Measurements from ENCODE around the gene PACS2. TPM values are rescaled to one million over a fixed set of nuclear protein-coding genes. Genes with fewer than 3 reads are reported as not detected.
"Not testable (repeated sequence)": the region's sequence is repeated elsewhere in the genome, so short reads cannot be mapped to it uniquely, and the experiment has no call there.

Gene PACS2
- total RNA-seq, 1 experiment from 2014 or later: 57.7 TPM

- peaks cover 6% of the 10 kb centered on the region for H3K4me1 Mint-ChIP-seq (ENCODE audit: insufficient read depth, unreplicated experiment)
- no TSS peak for BruUV-seq (replicated peaks)
- no peak overlapping the region for H3K4me3 Mint-ChIP-seq (ENCODE audit: unreplicated experiment)
- POLR2A ChIA-PET: interaction anchor here (0.6 kb wide), 1 partner anchor 159 kb away, joined by 4 read pairs; no protein-coding TSS in a partner anchor
- H3K27ac Mint-ChIP-seq (ENCODE audit: low read depth, unreplicated experiment): no peak overlapping the region
- CTCF ChIA-PET: interaction anchor here (0.8 to 2.5 kb wide), 3 partner anchors 83 to 1136 kb away, joined by 3 to 8 read pairs (median 3); no protein-coding TSS in a partner anchor
- intact Hi-C loops (cut with micrococcal nuclease): loop anchor here (5.0 kb wide), 1 partner anchor 68 kb away; no protein-coding TSS in a partner anchor
- peaks cover 36% of the 10 kb centered on the region for H3K36me3 Mint-ChIP-seq (ENCODE audit: insufficient read depth, unreplicated experiment)
- TF ChIP-seq CTCF (IDR thresholded peaks at IDR 0.05; ENCODE audit: unreplicated experiment): no peak
- no peaks in the 10 kb centered on the region for H3K9me3 Mint-ChIP-seq (ENCODE audit: unreplicated experiment)
- DNase-seq (ENCODE audit: unreplicated experiment): no peak
- no peaks in the 10 kb centered on the region for H3K27me3 Mint-ChIP-seq (ENCODE audit: insufficient read depth, unreplicated experiment)
These were observed 30.6 kb upstream of the PACS2 start for GRCh38 chr14:105283899-105284298.

DNA sequence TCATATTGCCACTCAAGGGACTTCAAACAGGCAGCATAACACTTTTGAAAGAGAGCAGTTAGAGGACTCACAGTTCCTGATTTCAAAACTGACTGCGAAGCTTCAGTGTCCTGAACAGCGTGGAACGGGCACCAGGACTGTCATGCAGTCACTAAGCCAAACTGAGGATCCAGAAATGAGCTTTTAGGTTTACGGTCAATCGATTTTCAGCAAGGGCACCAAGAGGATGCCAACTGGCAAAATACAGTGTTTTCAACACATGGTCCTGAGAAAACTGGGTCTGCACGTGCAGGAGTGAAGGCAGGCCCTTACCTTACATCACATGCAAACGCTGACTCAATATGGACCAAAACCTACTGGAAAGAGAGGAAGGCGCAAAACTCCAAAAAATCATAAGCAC lies 29.4 kb upstream of the PACS2 start:
- intact Hi-C loops (cut with micrococcal nuclease): no loop called here

DNA sequence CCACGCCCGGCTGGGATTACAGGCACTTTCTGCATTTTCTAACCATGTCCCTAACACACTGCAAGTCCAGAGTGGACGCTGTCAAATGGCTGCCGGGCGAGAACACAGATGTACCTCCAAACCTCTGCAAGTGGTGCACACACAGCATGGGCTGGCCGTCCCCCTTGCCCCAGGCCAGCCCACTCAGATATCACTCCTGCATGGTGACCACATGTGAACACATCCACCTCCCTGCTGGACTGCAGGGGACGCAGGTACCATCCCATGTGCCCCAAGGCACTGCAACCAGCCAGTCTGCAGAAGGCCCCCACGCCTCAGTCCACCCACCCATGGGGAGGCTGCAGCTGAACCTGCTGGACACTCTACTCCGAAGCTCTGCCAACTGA lies 27.8 kb upstream of the PACS2 start:
- intact Hi-C loops (cut with micrococcal nuclease): no loop called here
- no peak for DNase-seq (ENCODE audit: unreplicated experiment)
- Mint-ChIP-seq H3K4me3 (ENCODE audit: unreplicated experiment) (no peak overlapping the region), H3K4me1 (ENCODE audit: insufficient read depth, unreplicated experiment) (peaks cover 9% of the 10 kb centered on the region), H3K27me3 (ENCODE audit: insufficient read depth, unreplicated experiment) (no peaks in the 10 kb centered on the region), H3K9me3 (ENCODE audit: unreplicated experiment) (no peaks in the 10 kb centered on the region), H3K36me3 (ENCODE audit: insufficient read depth, unreplicated experiment) (peaks cover 38% of the 10 kb centered on the region), H3K27ac (ENCODE audit: low read depth, unreplicated experiment) (no peak overlapping the region)
- POLR2A ChIA-PET: no interaction called here
- CTCF ChIA-PET: no interaction called here
- no TSS peak for BruUV-seq (replicated peaks)
- TF ChIP-seq CTCF (IDR thresholded peaks at IDR 0.05; ENCODE audit: unreplicated experiment): no peak

More for the DNA sequence above, 29.4 kb upstream of the PACS2 start:
- DNase-seq (ENCODE audit: unreplicated experiment): no peak
- CTCF ChIA-PET: interaction anchor here (0.6 kb wide), 1 partner anchor 36 kb away, joined by 3 read pairs; no protein-coding TSS in a partner anchor
- TF ChIP-seq CTCF (IDR thresholded peaks at IDR 0.05; ENCODE audit: unreplicated experiment): no peak
- H3K27ac Mint-ChIP-seq (ENCODE audit: low read depth, unreplicated experiment): no peak overlapping the region
- H3K27me3 Mint-ChIP-seq (ENCODE audit: insufficient read depth, unreplicated experiment): no peaks in the 10 kb centered on the region
- peaks cover 36% of the 10 kb centered on the region for H3K36me3 Mint-ChIP-seq (ENCODE audit: insufficient read depth, unreplicated experiment)
- POLR2A ChIA-PET: no interaction called here
- H3K4me3 Mint-ChIP-seq (ENCODE audit: unreplicated experiment): no peak overlapping the region
- no peaks in the 10 kb centered on the region for H3K9me3 Mint-ChIP-seq (ENCODE audit: unreplicated experiment)
- peaks cover 6% of the 10 kb centered on the region for H3K4me1 Mint-ChIP-seq (ENCODE audit: insufficient read depth, unreplicated experiment)
- no TSS peak for BruUV-seq (replicated peaks)

- H3K9me3 Mint-ChIP-seq (ENCODE audit: unreplicated experiment): no peaks in the 10 kb centered on the region
- TF ChIP-seq CTCF (IDR thresholded peaks at IDR 0.05; ENCODE audit: unreplicated experiment): no peak
- POLR2A ChIA-PET: no interaction called here
- CTCF ChIA-PET: interaction anchor here (0.6 to 0.9 kb wide), 2 partner anchors 93 to 503 kb away, joined by 3 read pairs; no protein-coding TSS in a partner anchor
- no TSS peak for BruUV-seq (replicated peaks)
- no peaks in the 10 kb centered on the region for H3K27me3 Mint-ChIP-seq (ENCODE audit: insufficient read depth, unreplicated experiment)
- DNase-seq (ENCODE audit: unreplicated experiment): no peak
- no peak overlapping the region for H3K4me3 Mint-ChIP-seq (ENCODE audit: unreplicated experiment)
- H3K4me1 Mint-ChIP-seq (ENCODE audit: insufficient read depth, unreplicated experiment): peaks cover 5% of the 10 kb centered on the region
- intact Hi-C loops (cut with micrococcal nuclease): no loop called here
- H3K36me3 Mint-ChIP-seq (ENCODE audit: insufficient read depth, unreplicated experiment): peaks cover 33% of the 10 kb centered on the region
- H3K27ac Mint-ChIP-seq (ENCODE audit: low read depth, unreplicated experiment): no peak overlapping the region
These were observed 27.1 kb upstream of the PACS2 start for GRCh38 chr14:105287249-105288102.

GRCh38 chr14:105288936-105289335 lies 25.6 kb upstream of the PACS2 start:
- BruUV-seq (replicated peaks); H3K27me3 Mint-ChIP-seq (ENCODE audit: insufficient read depth, unreplicated experiment); H3K4me1 Mint-ChIP-seq (ENCODE audit: insufficient read depth, unreplicated experiment); H3K27ac Mint-ChIP-seq (ENCODE audit: low read depth, unreplicated experiment); H3K9me3 Mint-ChIP-seq (ENCODE audit: unreplicated experiment); DNase-seq (ENCODE audit: unreplicated experiment); intact Hi-C loops (cut with micrococcal nuclease); H3K4me3 Mint-ChIP-seq (ENCODE audit: unreplicated experiment): not testable (repeated sequence)
- POLR2A ChIA-PET: interaction anchor here (1.5 kb wide), 1 partner anchor 12 kb away, joined by 3 read pairs; the partner anchor contains the start of gene BRF1
- peaks cover 27% of the 10 kb centered on the region for H3K36me3 Mint-ChIP-seq (ENCODE audit: insufficient read depth, unreplicated experiment)
- CTCF ChIA-PET: interaction anchor here (0.7 to 1.1 kb wide), 3 partner anchors 34 to 72 kb away, joined by 3 read pairs; no protein-coding TSS in a partner anchor
